H9 (cell line): Measurements from ENCODE around the gene C11orf91. TPM values are rescaled to one million over a fixed set of nuclear protein-coding genes. Genes with fewer than 3 reads are reported as not detected.

Source experiments
- DNase-seq: peaks from one replicate; pipeline ENCODE4 v3.0.0-alpha.2; 2017
- H2AFZ ChIP-seq: one replicate; pipeline ENCODE4 v1.6.1; 2013; ENCODE audit warnings: mild to moderate bottlenecking, low read length, control low read depth, moderate library complexity
- H2AK5ac ChIP-seq: 2 replicates; pipeline ENCODE4 v1.6.1; 2013; ENCODE audit warnings: low read length, control low read depth, mixed read lengths; ENCODE audit not compliant: insufficient read length
- H2BK120ac ChIP-seq: one replicate; pipeline ENCODE4 v1.6.1; 2013; ENCODE audit warnings: low read depth, mild to moderate bottlenecking, low read length, control low read depth, inconsistent platforms; ENCODE audit not compliant: poor library complexity, severe bottlenecking
- H2BK12ac ChIP-seq: 2 replicates; pipeline ENCODE4 v1.6.1; 2013; ENCODE audit warnings: low read length, control low read depth, mixed read lengths, low read depth; ENCODE audit not compliant: insufficient read length
- H2BK15ac ChIP-seq: 2 replicates; pipeline ENCODE4 v1.6.1; 2013; ENCODE audit warnings: low read depth, low read length, control low read depth
- H2BK20ac ChIP-seq: one replicate; pipeline ENCODE4 v1.6.1; 2013; ENCODE audit warnings: low read depth, mild to moderate bottlenecking, low read length, control low read depth, inconsistent platforms; ENCODE audit not compliant: poor library complexity, severe bottlenecking
- H2BK5ac ChIP-seq: 2 replicates; pipeline ENCODE4 v1.6.1; 2013; ENCODE audit warnings: low read length, control low read depth, mixed read lengths; ENCODE audit not compliant: insufficient read length
- H3K14ac ChIP-seq: 2 replicates; pipeline ENCODE4 v1.6.1; 2013; ENCODE audit warnings: low read length, control low read depth; ENCODE audit not compliant: insufficient read depth
- H3K18ac ChIP-seq: 2 replicates; pipeline ENCODE4 v1.6.1; 2013; ENCODE audit warnings: low read depth, mild to moderate bottlenecking, mixed read lengths, low read length, control low read depth; ENCODE audit not compliant: insufficient read length
- H3K23ac ChIP-seq: 2 replicates; pipeline ENCODE4 v1.6.1; 2013; ENCODE audit warnings: low read length, control low read depth, mixed read lengths, low read depth; ENCODE audit not compliant: insufficient read length
- H3K23me2 ChIP-seq: 2 replicates; pipeline ENCODE4 v1.6.1; 2013; ENCODE audit warnings: low read depth, mild to moderate bottlenecking, mixed read lengths, low read length, control low read depth; ENCODE audit not compliant: insufficient read length, poor library complexity, severe bottlenecking
- H3K27ac ChIP-seq: 2 replicates; pipeline ENCODE4 v1.5.1; 2013; ENCODE audit warnings: low read length, control low read depth, mixed read lengths, low read depth; ENCODE audit not compliant: insufficient read length
- H3K27me3 ChIP-seq: 2 replicates; pipeline ENCODE4 v1.6.1; 2013; ENCODE audit warnings: low read length, control low read depth, inconsistent platforms; ENCODE audit not compliant: insufficient read depth
- H3K4ac ChIP-seq: 2 replicates; pipeline ENCODE4 v1.6.1; 2013; ENCODE audit warnings: low read depth, mild to moderate bottlenecking, control low read depth, inconsistent platforms, low read length, moderate library complexity
- H3K4me1 ChIP-seq: 2 replicates; pipeline ENCODE4 v1.6.1; 2013; ENCODE audit warnings: low read length, control low read depth, inconsistent platforms; ENCODE audit not compliant: insufficient read depth
- H3K4me2 ChIP-seq: 2 replicates; pipeline ENCODE4 v1.6.1; 2013; ENCODE audit warnings: low read length, control low read depth, mixed read lengths; ENCODE audit not compliant: insufficient read length, insufficient read depth
- H3K56ac ChIP-seq: 2 replicates; pipeline ENCODE4 v1.6.1; 2013; ENCODE audit warnings: low read depth, mild to moderate bottlenecking, mixed read lengths, low read length, control low read depth; ENCODE audit not compliant: insufficient read length
- H3K79me1 ChIP-seq: 2 replicates; pipeline ENCODE4 v1.6.1; 2013; ENCODE audit warnings: low read depth, mild to moderate bottlenecking, moderate library complexity, low read length, control low read depth, inconsistent platforms; ENCODE audit not compliant: insufficient read depth, poor library complexity, severe bottlenecking
- H3K79me2 ChIP-seq: 2 replicates; pipeline ENCODE4 v1.6.1; 2013; ENCODE audit warnings: low read length, control low read depth, inconsistent platforms; ENCODE audit not compliant: insufficient read depth
- H3K9ac ChIP-seq: 2 replicates; pipeline ENCODE4 v1.6.1; 2013; ENCODE audit warnings: low read length, control low read depth, mixed read lengths; ENCODE audit not compliant: insufficient read length; ENCODE audit errors: extremely low read depth
- H3K9me3 ChIP-seq: one replicate; pipeline ENCODE4 v1.6.1; 2013; ENCODE audit warnings: low read depth, low read length, inconsistent platforms; ENCODE audit not compliant: control insufficient read depth
- H3T11ph ChIP-seq: one replicate; pipeline ENCODE4 v1.6.1; 2013; ENCODE audit warnings: mild to moderate bottlenecking, low read length, control low read depth, inconsistent platforms
- H4K20me1 ChIP-seq: one replicate; pipeline ENCODE4 v1.6.1; 2013; ENCODE audit not compliant: control insufficient read depth, insufficient read length, insufficient read depth
- H4K5ac ChIP-seq: 2 replicates; pipeline ENCODE4 v1.6.1; 2013; ENCODE audit warnings: low read depth, mild to moderate bottlenecking, mixed read lengths, low read length, control low read depth; ENCODE audit not compliant: insufficient read length
- H4K8ac ChIP-seq: replicated peaks from 2 replicates; pipeline ENCODE4 v1.6.1; 2013; ENCODE audit warnings: low read length, control low read depth, mixed read lengths, low read depth; ENCODE audit not compliant: insufficient read length
- H4K91ac ChIP-seq: 2 replicates; pipeline ENCODE4 v1.6.1; 2013; ENCODE audit warnings: low read depth, mild to moderate bottlenecking, moderate library complexity, mixed read lengths, low read length, control low read depth; ENCODE audit not compliant: insufficient read length
- H3K27ac Mint-ChIP-seq, 3 experiments: 2 replicates in 2 of 3; 3 replicates in 1 of 3; pipeline ENCODE4 v1.8.0; 2020 to 2021; ENCODE audit warnings: mixed read lengths in 3 of 3, mild to moderate bottlenecking in 1 of 3, moderate library complexity in 1 of 3
- H3K27me3 Mint-ChIP-seq: 2 replicates; pipeline ENCODE4 v1.8.0; 2021; ENCODE audit warnings: low read depth, mild to moderate bottlenecking, moderate library complexity, mixed read lengths
- H3K36me3 Mint-ChIP-seq, 3 experiments: 2 replicates in 2 of 3; 3 replicates in 1 of 3; pipeline ENCODE4 v1.8.0; 2020 to 2021; ENCODE audit warnings: low read depth in 3 of 3, mixed read lengths in 3 of 3; ENCODE audit not compliant: insufficient read depth in 1 of 3
- H3K4me1 Mint-ChIP-seq, 2 experiments: 2 replicates each; pipeline ENCODE4 v1.8.0; 2020; ENCODE audit warnings: mixed read lengths in 2 of 2
- H3K4me3 Mint-ChIP-seq, 2 experiments: 2 replicates in 1 of 2; 3 replicates in 1 of 2; pipeline ENCODE4 v1.8.0; 2020 to 2021; ENCODE audit warnings: mild to moderate bottlenecking in 2 of 2, mixed read lengths in 2 of 2, moderate library complexity in 1 of 2
- H3K9me3 Mint-ChIP-seq, 2 experiments: 2 replicates in 1 of 2; 3 replicates in 1 of 2; pipeline ENCODE4 v1.8.0; 2020; ENCODE audit warnings: mild to moderate bottlenecking in 2 of 2, mixed read lengths in 2 of 2, moderate library complexity in 1 of 2
- WGBS: extraction: QIAGEN DNeasy Blood & Tissue Kit; methylation state at CpG from one replicate; pipeline ENCODE4 v1.1.7; 2013; ENCODE audit warnings: missing lambda C conversion rate, low lambda C conversion rate, mixed read lengths; ENCODE audit not compliant: insufficient read length; ENCODE audit errors: extremely low coverage; 5-methylcytosine and 5-hydroxymethylcytosine counted together
- total RNA-seq: library from RNA; stranded (reverse); gene quantifications from 2 replicates; pipeline ENCODE4 v1.2.1, GENCODE V29; 2021
- TF ChIP-seq, protein P1 (sequence below): fragments of 200-600 bp; sonication (generic); conservative IDR thresholded peaks from 3 replicates; pipeline ENCODE4 v1.8.0; 2021; ENCODE audit warnings: antibody characterized with exemption, mild to moderate bottlenecking

Gene C11orf91
- total RNA-seq, 1 experiment from 2014 or later, result not detected

DNA sequence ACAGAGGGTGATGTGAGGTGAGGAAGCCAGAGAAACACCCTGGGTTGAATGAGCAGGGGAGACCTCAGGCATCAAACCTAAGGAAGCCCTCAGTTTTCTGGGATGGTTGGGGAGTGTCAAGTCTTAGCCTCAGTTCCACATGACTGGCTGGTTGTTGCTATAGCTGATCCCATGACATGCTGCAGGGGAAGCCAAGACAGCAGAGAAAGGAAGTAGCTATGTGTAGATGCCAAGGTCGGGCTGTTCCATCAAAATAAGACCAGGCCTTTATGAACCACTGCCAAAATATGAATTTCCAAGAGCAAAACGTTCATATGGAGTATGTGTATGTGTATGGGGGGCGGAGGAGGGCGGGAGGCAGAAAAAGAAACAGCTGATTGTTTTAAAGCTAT lies 24.0 kb upstream of the C11orf91 start:
- no peak overlapping the region for H4K5ac ChIP-seq
- H4K8ac ChIP-seq, result no peak overlapping the region
- no peaks in the 10 kb centered on the region for H3K23me2 ChIP-seq
- H3K18ac ChIP-seq, result no peak overlapping the region
- H3K9ac ChIP-seq, result no peak overlapping the region
- no peak overlapping the region for H3K27ac ChIP-seq
- no peaks in the 10 kb centered on the region for H3K79me1 ChIP-seq
- Mint-ChIP-seq H3K27me3 (no peaks in the 10 kb centered on the region), H3K36me3 (peaks cover 7 to 31% (median 15%) of the 10 kb centered on the region in 3 experiments), H3K4me3 (no peak overlapping the region), H3K9me3 (peaks cover 3 to 4% of the 10 kb centered on the region in 2 experiments; a peak in 2 of 5 replicates), H3K27ac (peak overlapping the region in 1 of 3 experiments; percentile 71; a peak in 2 of 7 replicates), H3K4me1 (peaks cover 16 to 20% of the 10 kb centered on the region in 2 experiments)
- no CpG with 5 or more reads among the region's 4 CpGs for WGBS
- no peak overlapping the region for H2BK15ac ChIP-seq
- no peak overlapping the region for H2BK20ac ChIP-seq
- H2BK5ac ChIP-seq, result no peak overlapping the region
- H3K27me3 ChIP-seq, result no peaks in the 10 kb centered on the region
- no peak overlapping the region for H2AFZ ChIP-seq
- H3K4ac ChIP-seq, result no peak overlapping the region
- no peak for DNase-seq
- H3K23ac ChIP-seq, result no peak overlapping the region
- no peak overlapping the region for H3T11ph ChIP-seq
- H3K4me1 ChIP-seq, result peaks cover 3% of the 10 kb centered on the region; the same call in 1 of the 2 replicates
- no peak overlapping the region for H3K4me2 ChIP-seq
- no peak overlapping the region for H2BK12ac ChIP-seq
- H3K56ac ChIP-seq, result no peak overlapping the region
- TF ChIP-seq, protein P1, sequence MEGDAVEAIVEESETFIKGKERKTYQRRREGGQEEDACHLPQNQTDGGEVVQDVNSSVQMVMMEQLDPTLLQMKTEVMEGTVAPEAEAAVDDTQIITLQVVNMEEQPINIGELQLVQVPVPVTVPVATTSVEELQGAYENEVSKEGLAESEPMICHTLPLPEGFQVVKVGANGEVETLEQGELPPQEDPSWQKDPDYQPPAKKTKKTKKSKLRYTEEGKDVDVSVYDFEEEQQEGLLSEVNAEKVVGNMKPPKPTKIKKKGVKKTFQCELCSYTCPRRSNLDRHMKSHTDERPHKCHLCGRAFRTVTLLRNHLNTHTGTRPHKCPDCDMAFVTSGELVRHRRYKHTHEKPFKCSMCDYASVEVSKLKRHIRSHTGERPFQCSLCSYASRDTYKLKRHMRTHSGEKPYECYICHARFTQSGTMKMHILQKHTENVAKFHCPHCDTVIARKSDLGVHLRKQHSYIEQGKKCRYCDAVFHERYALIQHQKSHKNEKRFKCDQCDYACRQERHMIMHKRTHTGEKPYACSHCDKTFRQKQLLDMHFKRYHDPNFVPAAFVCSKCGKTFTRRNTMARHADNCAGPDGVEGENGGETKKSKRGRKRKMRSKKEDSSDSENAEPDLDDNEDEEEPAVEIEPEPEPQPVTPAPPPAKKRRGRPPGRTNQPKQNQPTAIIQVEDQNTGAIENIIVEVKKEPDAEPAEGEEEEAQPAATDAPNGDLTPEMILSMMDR, result no peak
- no peaks in the 10 kb centered on the region for H3K9me3 ChIP-seq
- no peak overlapping the region for H2BK120ac ChIP-seq
- no peaks in the 10 kb centered on the region; the same call in 1 of the 2 replicates for H3K79me2 ChIP-seq
- H3K14ac ChIP-seq, result no peak overlapping the region
- H4K91ac ChIP-seq, result no peak overlapping the region
- no peaks in the 10 kb centered on the region for H4K20me1 ChIP-seq
- H2AK5ac ChIP-seq, result no peak overlapping the region
